Gastroesophageal sphincter (tissue), 4 donors: ENCODE results near the gene KCTD16. TPM values are rescaled to one million over a fixed set of nuclear protein-coding genes. Genes with fewer than 3 reads are reported as not detected.
A peak's percentile ranks its signal among the peaks of the same experiment; 100 is the strongest.

Experiments
- ATAC-seq: fragments of 150-250 bp; one replicate; pipeline ENCODE4 v1.9.1; 2016; ENCODE audit warnings: mild to moderate bottlenecking, moderate library complexity
- H3K27ac ChIP-seq, 4 donors: fragments of 200-600 bp; sonication (generic) in 3 of 4; 1 replicate in 3 of 4; 2 replicates in 1 of 4; pipeline ENCODE4 v1.5.1; 2016 to 2019
- H3K27me3 ChIP-seq: fragments of 200-600 bp; sonication (generic); one replicate; pipeline ENCODE4 v1.5.1; 2019
- H3K36me3 ChIP-seq, 2 donors: fragments of 200-600 bp; sonication (generic); one replicate each; pipeline ENCODE4 v1.5.1; 2019; ENCODE audit warnings: control low read depth in 1 of 2
- H3K4me1 ChIP-seq, 3 donors: fragments of 200-600 bp; sonication (generic); 1 replicate in 2 of 3; 2 replicates in 1 of 3; pipeline ENCODE4 v1.5.1; 2016 to 2019; ENCODE audit warnings: control low read depth in 2 of 3
- H3K4me3 ChIP-seq, 2 donors: fragments of 200-600 bp; sonication (generic); one replicate each; pipeline ENCODE4 v1.5.1; 2019; ENCODE audit warnings: mild to moderate bottlenecking in 1 of 2, moderate library complexity in 1 of 2
- H3K9me3 ChIP-seq, 3 donors: fragments of 200-600 bp; sonication (generic); one replicate each; pipeline ENCODE4 v1.5.1; 2017 to 2019; ENCODE audit warnings: control low read depth in 2 of 3
- CTCF ChIP-seq, 4 experiments: fragments of 200-600 bp in 2 of 4; fragments of 450-650 bp in 2 of 4; sonication (generic) in 1 of 4; IDR thresholded peaks; one replicate each; pipeline ENCODE4 v1.5.1; 2017 to 2019; ENCODE audit warnings: antibody characterized with exemption in 4 of 4, mild to moderate bottlenecking in 2 of 4, moderate library complexity in 2 of 4
- EP300 ChIP-seq: sonication (generic); formaldehyde crosslinking; IDR thresholded peaks from one replicate; pipeline ENCODE4 v1.6.1; 2017; ENCODE audit warnings: antibody characterized with exemption, mild to moderate bottlenecking
- POLR2A ChIP-seq, 2 donors: fragments of 450-650 bp; IDR thresholded peaks; one replicate each; pipeline ENCODE4 v1.6.1; 2017; ENCODE audit warnings: antibody characterized with exemption in 2 of 2, mild to moderate bottlenecking in 2 of 2, moderate library complexity in 1 of 2
- POLR2AphosphoS5 ChIP-seq: sonication (generic); formaldehyde crosslinking; IDR thresholded peaks from one replicate; pipeline ENCODE4 v1.6.1; 2017; ENCODE audit warnings: antibody characterized with exemption
- WGBS, 2 donors: methylation state at CpG; one replicate each; pipeline ENCODE4 v1.1.5; 2018; ENCODE audit warnings: low coverage in 1 of 2; 5-methylcytosine and 5-hydroxymethylcytosine counted together
- total RNA-seq, 4 donors: library from RNA; depleted of rRNA; stranded (reverse); fragments of >200 nt; gene quantifications; one replicate each; pipeline ENCODE4 v1.1.0, GENCODE V29; 2016

The KCTD16 gene
- total RNA-seq, 4 donors from 2014 or later, result 0.05 to 0.13 (median 0.12) TPM; not detected in 1

GRCh38 chr5:144143625-144144024 is 27.0 kb upstream of the KCTD16 start:
- WGBS, 2 donors, result 88 to 100% methylated on average over 1 of the region's 1 CpG
- Histone ChIP-seq H3K4me3 (no peak overlapping the region), H3K27ac (no peak overlapping the region), H3K4me1 (peaks cover 0 to 3% (median 0%) of the 10 kb centered on the region in 3 donors), H3K27me3 (no peaks in the 10 kb centered on the region), H3K9me3 (no peaks in the 10 kb centered on the region), H3K36me3 (no peaks in the 10 kb centered on the region)
- no peak for TF ChIP-seq EP300
- ATAC-seq, result no peak

- Histone ChIP-seq H3K27ac (peak overlapping the region in 2 of 4 donors; percentile 25 to 40), H3K4me3 (no peak overlapping the region), H3K27me3 (no peaks in the 10 kb centered on the region), H3K36me3 (no peaks in the 10 kb centered on the region), H3K9me3 (no peaks in the 10 kb centered on the region), H3K4me1 (no peaks in the 10 kb centered on the region)
- no peak for TF ChIP-seq CTCF (IDR thresholded peaks at IDR 0.05)
- no peak for TF ChIP-seq POLR2A (IDR thresholded peaks at IDR 0.05)
- peak; percentile 22 for TF ChIP-seq POLR2AphosphoS5
- TF ChIP-seq EP300, result no peak
- ATAC-seq, result peak; percentile 68
- 42 to 64% methylated on average over 4 of the region's 4 CpGs for WGBS, 2 donors
Measured at GRCh38 chr5:144144956-144145751, 25.5 kb upstream of the KCTD16 start.

GRCh38 chr5:144151026-144151425 is 19.6 kb upstream of the KCTD16 start:
- Histone ChIP-seq H3K9me3 (no peaks in the 10 kb centered on the region), H3K27me3 (no peaks in the 10 kb centered on the region), H3K36me3 (no peaks in the 10 kb centered on the region), H3K27ac (no peak overlapping the region), H3K4me1 (no peaks in the 10 kb centered on the region), H3K4me3 (no peak overlapping the region)
- WGBS, 2 donors, result 56 to 93% methylated on average over 2 of the region's 3 CpGs
- no peak for ATAC-seq
- TF ChIP-seq EP300 (no peak), CTCF (IDR thresholded peaks at IDR 0.05) (no peak), POLR2A (IDR thresholded peaks at IDR 0.05) (no peak), POLR2AphosphoS5 (no peak)

GRCh38 chr5:144156767-144157171 is 13.9 kb upstream of the KCTD16 start:
- ATAC-seq, result no peak
- Histone ChIP-seq H3K9me3 (no peaks in the 10 kb centered on the region), H3K4me3 (no peak overlapping the region), H3K27ac (no peak overlapping the region), H3K4me1 (no peaks in the 10 kb centered on the region), H3K27me3 (no peaks in the 10 kb centered on the region), H3K36me3 (peaks cover 0 to 33% of the 10 kb centered on the region in 2 donors)
- no peak for TF ChIP-seq POLR2AphosphoS5
- 66 to 80% methylated on average over 2 of the region's 2 CpGs for WGBS, 2 donors

GRCh38 chr5:144162686-144163085 is 8.0 kb upstream of the KCTD16 start:
- Histone ChIP-seq H3K27me3 (no peaks in the 10 kb centered on the region), H3K9me3 (no peaks in the 10 kb centered on the region), H3K27ac (no peak overlapping the region), H3K4me3 (no peak overlapping the region), H3K36me3 (peaks cover 4 to 90% of the 10 kb centered on the region in 2 donors), H3K4me1 (peaks cover 0 to 26% (median 0%) of the 10 kb centered on the region in 3 donors)
- ATAC-seq, result no peak
- TF ChIP-seq CTCF (IDR thresholded peaks at IDR 0.05) (no peak), EP300 (no peak), POLR2AphosphoS5 (no peak), POLR2A (IDR thresholded peaks at IDR 0.05) (no peak)
- WGBS, 2 donors, result 100% methylated on average over 1 of the region's 1 CpG

GRCh38 chr5:144166696-144167095 is 4.0 kb upstream of the KCTD16 start:
- no peak overlapping the region for H3K4me3 ChIP-seq
- no peaks in the 10 kb centered on the region for H3K27me3 ChIP-seq

More at GRCh38 chr5:144166696-144167095, 4.0 kb upstream of the KCTD16 start:
- 69 to 75% methylated on average over 1 of the region's 1 CpG for WGBS, 2 donors
- Histone ChIP-seq H3K4me1 (peaks cover 0 to 54% (median 7%) of the 10 kb centered on the region in 3 donors), H3K36me3 (peaks cover 4 to 67% of the 10 kb centered on the region in 2 donors), H3K9me3 (no peaks in the 10 kb centered on the region), H3K27ac (no peak overlapping the region)
- TF ChIP-seq POLR2A (IDR thresholded peaks at IDR 0.05) (no peak), CTCF (IDR thresholded peaks at IDR 0.05) (no peak), EP300 (no peak), POLR2AphosphoS5 (no peak)
- no peak for ATAC-seq
